AG09309 (cell line): ENCODE data around the gene TNFRSF17.

Source experiments
- DNase-seq: peaks from one replicate; pipeline ENCODE4 v3.0.0-alpha.2; 2010; ENCODE audit warnings: low read depth
- H3K4me3 ChIP-seq: 2 replicates; pipeline ENCODE4 v1.5.1; 2011; ENCODE audit warnings: mild to moderate bottlenecking, low read depth, low read length, moderate library complexity; ENCODE audit not compliant: control insufficient read depth
- TF ChIP-seq, protein P1 (sequence below): IDR thresholded peaks from 2 replicates; pipeline ENCODE4 v1.5.1; 2011; ENCODE audit warnings: mild to moderate bottlenecking, low read depth, low read length, inconsistent platforms; ENCODE audit not compliant: insufficient read depth, control insufficient read depth; ENCODE audit errors: missing control alignments

The TNFRSF17 gene

DNA sequence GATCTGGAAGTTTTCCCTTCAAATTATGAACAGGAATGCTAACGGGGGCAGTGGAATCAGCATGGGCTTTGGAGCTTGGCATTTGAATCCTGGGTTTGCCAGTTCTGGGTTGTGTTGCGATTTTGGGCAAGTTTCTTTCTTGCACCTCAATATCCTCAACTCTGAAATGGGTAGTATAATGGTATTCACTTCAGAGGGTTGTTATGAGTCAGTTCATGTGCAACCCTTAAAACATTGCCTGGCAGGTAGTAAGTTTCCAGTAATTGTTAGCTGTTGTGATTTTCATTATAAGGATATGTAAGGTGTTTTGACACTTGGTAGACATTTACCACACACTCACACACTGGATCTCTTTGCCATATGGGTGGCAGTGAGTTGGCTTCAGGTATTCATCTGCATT, 44.9 kb downstream of the TNFRSF17 start:
- DNase-seq, result no peak
- H3K4me3 ChIP-seq, result no peak overlapping the region
- TF ChIP-seq, protein P1, sequence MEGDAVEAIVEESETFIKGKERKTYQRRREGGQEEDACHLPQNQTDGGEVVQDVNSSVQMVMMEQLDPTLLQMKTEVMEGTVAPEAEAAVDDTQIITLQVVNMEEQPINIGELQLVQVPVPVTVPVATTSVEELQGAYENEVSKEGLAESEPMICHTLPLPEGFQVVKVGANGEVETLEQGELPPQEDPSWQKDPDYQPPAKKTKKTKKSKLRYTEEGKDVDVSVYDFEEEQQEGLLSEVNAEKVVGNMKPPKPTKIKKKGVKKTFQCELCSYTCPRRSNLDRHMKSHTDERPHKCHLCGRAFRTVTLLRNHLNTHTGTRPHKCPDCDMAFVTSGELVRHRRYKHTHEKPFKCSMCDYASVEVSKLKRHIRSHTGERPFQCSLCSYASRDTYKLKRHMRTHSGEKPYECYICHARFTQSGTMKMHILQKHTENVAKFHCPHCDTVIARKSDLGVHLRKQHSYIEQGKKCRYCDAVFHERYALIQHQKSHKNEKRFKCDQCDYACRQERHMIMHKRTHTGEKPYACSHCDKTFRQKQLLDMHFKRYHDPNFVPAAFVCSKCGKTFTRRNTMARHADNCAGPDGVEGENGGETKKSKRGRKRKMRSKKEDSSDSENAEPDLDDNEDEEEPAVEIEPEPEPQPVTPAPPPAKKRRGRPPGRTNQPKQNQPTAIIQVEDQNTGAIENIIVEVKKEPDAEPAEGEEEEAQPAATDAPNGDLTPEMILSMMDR, result no peak

DNA sequence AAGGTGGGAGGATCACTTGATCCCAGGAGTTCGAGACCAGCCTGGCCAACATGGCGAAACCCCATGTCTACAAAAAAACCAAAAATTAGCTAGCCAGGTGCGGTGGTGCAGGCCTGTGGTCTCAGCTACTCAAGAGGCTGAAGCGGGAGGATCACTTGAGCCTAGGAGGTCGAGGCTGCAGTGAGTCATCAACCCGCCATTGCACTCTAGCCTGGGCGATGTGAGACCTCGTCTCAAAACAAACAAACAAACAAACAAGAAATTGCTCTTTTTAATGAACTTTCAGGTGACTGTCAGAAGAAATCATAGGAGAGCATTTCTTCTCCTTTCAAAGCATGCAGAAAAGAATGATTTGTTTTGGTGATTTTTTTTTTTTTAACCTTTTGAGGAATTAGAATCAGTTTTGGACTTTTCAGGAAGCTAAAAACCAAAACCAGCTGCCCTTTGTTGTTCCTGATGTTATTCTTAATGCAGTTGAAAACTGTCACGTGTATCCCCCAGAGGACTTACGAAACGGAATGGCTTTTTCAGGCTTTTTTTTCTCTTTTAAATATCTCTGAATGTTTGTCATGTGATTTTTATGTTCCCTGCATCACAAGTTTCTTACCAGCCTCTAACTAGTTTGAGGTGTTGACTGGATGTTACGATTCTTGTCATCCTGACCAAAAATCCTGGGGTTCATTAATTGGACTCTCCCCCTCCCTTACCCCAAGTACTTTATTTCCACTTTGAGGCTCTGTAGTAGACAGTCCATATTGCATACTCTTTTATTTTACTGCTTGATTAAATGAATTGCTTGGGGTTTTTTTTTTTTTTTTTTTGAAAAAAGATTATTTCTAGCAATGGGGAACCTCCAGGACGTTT, 45.6 kb downstream of the TNFRSF17 start:
- H3K4me3 ChIP-seq, result no peak overlapping the region
- TF ChIP-seq, protein P1, result no peak
- no peak for DNase-seq

DNA sequence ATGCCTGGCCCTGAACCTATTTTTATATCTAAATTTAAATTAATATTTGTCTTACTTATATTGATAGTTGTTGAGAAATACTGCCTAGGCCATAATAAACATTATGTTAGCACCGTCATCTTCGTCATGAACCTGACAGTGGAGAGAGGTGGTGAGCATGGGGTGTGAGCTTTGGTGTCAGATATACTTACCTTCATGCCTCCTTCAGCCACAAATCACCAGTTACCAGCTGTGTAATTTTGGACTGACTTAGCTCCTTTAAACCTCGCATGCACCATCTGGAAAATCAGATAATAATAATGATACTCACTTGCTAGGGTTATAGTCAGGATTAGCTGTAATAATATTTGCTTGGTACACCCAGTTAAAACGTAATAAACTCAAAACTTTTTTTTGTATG, 46.6 kb downstream of the TNFRSF17 start:
- no peak overlapping the region for H3K4me3 ChIP-seq
- TF ChIP-seq, protein P1, result no peak
- DNase-seq, result no peak

DNA sequence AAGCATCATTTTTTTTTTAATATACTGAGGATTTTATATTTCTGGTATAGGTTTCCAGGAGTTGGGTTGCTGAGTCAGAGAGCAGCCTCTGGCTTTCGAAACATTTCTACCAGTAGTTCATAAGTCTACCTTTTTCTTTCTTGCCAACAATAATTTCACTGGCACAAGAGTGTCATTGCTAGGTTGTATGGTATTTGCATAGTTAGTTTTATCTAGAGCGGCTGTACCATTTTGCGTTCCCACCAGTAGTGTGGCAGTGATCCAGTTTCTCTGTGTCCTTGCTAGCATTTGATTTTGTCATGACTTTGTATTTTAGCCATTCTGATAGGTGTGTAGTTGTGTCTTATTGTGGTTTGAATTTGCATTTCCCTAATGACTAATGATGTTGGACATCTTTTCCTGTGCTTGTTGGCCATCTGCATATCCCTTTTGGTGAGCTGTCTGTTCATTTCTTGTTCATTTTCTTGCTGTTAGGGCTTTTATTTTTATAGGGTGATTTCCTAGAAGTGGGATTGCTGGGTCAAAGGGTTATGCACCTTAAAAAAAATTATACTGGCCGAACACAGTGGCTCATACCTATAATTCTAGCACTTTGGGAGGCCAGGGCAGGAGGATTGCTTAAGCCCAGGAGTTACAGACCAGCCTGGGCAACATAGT, 51.4 kb downstream of the TNFRSF17 start:
- DNase-seq, result no peak
- TF ChIP-seq, protein P1, result no peak
- no peak overlapping the region for H3K4me3 ChIP-seq

DNA sequence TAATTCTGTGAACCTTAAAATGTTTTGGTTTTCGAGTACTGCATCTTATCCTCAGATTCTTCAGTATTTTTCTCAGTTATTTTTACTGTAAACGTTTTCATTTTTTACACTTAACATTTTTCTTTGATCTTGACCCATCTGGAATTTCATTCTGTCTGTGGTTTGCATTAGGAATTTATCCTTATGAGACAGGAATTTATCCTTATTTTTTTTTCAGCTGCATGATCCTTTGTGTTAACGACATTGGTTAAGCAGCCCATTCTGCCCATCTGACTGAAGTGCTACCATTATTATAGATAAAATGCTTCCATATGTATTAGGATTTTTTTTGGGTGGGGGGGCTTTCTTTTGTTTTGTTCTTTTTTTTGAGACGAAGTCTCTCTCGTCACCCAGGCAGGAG, 52.5 kb downstream of the TNFRSF17 start:
- peak; percentile 45 for DNase-seq
- TF ChIP-seq, protein P1, result no peak

More for the DNA sequence above, 52.5 kb downstream of the TNFRSF17 start:
- no peak overlapping the region for H3K4me3 ChIP-seq
